GM19099 (cell line): ENCODE results near the gene RBBP7.

Experiments
- POLR2A ChIP-seq: IDR thresholded peaks from 3 replicates; pipeline ENCODE4 v1.6.1; 2011; ENCODE audit warnings: low read depth; ENCODE audit not compliant: insufficient read length; ENCODE audit errors: extremely low read depth

RBBP7 gene

GRCh38 chrX:16804923-16805464, 65.2 kb downstream of the RBBP7 start:
- TF ChIP-seq POLR2A: no peak

GRCh38 chrX:16797841-16798240, 72.3 kb downstream of the RBBP7 start:
- TF ChIP-seq POLR2A: no peak

- no peak for TF ChIP-seq POLR2A
Observed at GRCh38 chrX:16797358-16797757, 72.8 kb downstream of the RBBP7 start.

- no peak for TF ChIP-seq POLR2A
Observed at GRCh38 chrX:16796298-16796697, 73.9 kb downstream of the RBBP7 start.
